ENCODE data around the gene SAMD15. TPM values are rescaled to one million over a fixed set of nuclear protein-coding genes. Genes with fewer than 3 reads are reported as not detected.

Gene SAMD15
- total RNA-seq, 1 donor from 2014 or later, result 8.1 TPM

Other genes with a start within 250 kb of the SAMD15 start
- gene ZDHHC22, start 235.6 kb upstream of the SAMD15 start, total RNA-seq, result 12.0 TPM
- gene TMEM63C, start 195.6 kb upstream of the SAMD15 start, total RNA-seq, result 10.8 TPM
- 4.1 TPM for gene NGB, start 106.2 kb upstream of the SAMD15 start, total RNA-seq
- gene POMT2, start 56.5 kb upstream of the SAMD15 start, total RNA-seq, result 11.5 TPM
- 6.7 TPM for gene GSTZ1, start 56.3 kb upstream of the SAMD15 start, total RNA-seq
- 27.6 TPM for gene TMED8, start 285 bp upstream of the SAMD15 start, total RNA-seq
- gene NOXRED1, start 46.1 kb downstream of the SAMD15 start, total RNA-seq, result 0.16 TPM
- gene VIPAS39, start 80.2 kb downstream of the SAMD15 start, total RNA-seq, result 30.6 TPM
- 79.1 TPM for gene AHSA1, start 80.7 kb downstream of the SAMD15 start, total RNA-seq
- 0.78 TPM for gene ISM2, start 121.4 kb downstream of the SAMD15 start, total RNA-seq
- 29.2 TPM for gene SPTLC2, start 239.3 kb downstream of the SAMD15 start, total RNA-seq

Measured in occipital lobe (tissue), 1 donor.